ENCODE data around the gene MAP1S. TPM values are rescaled to one million over a fixed set of nuclear protein-coding genes. Genes with fewer than 3 reads are reported as not detected.
A peak's percentile ranks its signal among the peaks of the same experiment; 100 is the strongest.

The MAP1S gene
- total and polyA plus RNA-seq, 12 donors, result 6.6 to 97.2 (median 44.3) TPM

DNA sequence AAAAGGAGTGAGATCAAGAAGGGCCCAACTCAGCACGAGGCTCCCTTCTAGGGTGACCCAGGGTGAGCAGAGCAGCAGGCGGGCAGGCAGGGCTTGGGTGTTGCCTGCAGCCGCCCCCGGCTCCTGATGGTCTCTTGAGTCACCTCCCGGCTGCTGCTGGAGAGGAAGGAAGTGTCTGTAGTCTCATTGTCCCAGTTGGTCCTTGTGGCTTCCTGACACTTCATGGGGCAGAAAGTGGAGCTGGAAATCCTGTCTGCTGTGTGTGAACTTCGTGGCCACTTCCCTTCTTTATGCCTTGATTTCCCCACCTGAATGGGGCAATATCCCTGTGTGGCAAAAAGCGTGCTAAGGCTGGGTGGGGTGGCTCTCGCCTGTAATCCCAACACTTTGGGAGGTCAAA, 2.5 kb downstream of the MAP1S start:
- TF ChIP-seq, protein P1, sequence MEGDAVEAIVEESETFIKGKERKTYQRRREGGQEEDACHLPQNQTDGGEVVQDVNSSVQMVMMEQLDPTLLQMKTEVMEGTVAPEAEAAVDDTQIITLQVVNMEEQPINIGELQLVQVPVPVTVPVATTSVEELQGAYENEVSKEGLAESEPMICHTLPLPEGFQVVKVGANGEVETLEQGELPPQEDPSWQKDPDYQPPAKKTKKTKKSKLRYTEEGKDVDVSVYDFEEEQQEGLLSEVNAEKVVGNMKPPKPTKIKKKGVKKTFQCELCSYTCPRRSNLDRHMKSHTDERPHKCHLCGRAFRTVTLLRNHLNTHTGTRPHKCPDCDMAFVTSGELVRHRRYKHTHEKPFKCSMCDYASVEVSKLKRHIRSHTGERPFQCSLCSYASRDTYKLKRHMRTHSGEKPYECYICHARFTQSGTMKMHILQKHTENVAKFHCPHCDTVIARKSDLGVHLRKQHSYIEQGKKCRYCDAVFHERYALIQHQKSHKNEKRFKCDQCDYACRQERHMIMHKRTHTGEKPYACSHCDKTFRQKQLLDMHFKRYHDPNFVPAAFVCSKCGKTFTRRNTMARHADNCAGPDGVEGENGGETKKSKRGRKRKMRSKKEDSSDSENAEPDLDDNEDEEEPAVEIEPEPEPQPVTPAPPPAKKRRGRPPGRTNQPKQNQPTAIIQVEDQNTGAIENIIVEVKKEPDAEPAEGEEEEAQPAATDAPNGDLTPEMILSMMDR (IDR thresholded peaks at IDR 0.05), result no peak
- peak in 1 of 2 donors; percentile 7 for TF ChIP-seq POLR2A (IDR thresholded peaks at IDR 0.05)
- Histone ChIP-seq H3K36me3 (replicated peaks in 1 of 2) (peaks cover 0 to 39% of the 10 kb centered on the region in 2 donors), H3K27ac (peak overlapping the region in 3 of 5 donors; percentile 43 to 93 (median 57)), H3K9me3 (replicated peaks in 1 of 3) (no peaks in the 10 kb centered on the region), H3K4me3 (peak overlapping the region in 1 of 4 donors; percentile 90), H3K4me1 (replicated peaks in 1 of 2) (peaks cover 22 to 27% of the 10 kb centered on the region in 2 donors), H3K27me3 (no peaks in the 10 kb centered on the region)
- intact Hi-C loops (cut with DNase I), result no loop called here
- 42 to 75% (median 51%) methylated on average over 2 to 8 of the region's 8 CpGs for WGBS, 4 donors
- peak in 6 of 7 donors; percentile 37 to 77 (median 64) for DNase-seq

DNA sequence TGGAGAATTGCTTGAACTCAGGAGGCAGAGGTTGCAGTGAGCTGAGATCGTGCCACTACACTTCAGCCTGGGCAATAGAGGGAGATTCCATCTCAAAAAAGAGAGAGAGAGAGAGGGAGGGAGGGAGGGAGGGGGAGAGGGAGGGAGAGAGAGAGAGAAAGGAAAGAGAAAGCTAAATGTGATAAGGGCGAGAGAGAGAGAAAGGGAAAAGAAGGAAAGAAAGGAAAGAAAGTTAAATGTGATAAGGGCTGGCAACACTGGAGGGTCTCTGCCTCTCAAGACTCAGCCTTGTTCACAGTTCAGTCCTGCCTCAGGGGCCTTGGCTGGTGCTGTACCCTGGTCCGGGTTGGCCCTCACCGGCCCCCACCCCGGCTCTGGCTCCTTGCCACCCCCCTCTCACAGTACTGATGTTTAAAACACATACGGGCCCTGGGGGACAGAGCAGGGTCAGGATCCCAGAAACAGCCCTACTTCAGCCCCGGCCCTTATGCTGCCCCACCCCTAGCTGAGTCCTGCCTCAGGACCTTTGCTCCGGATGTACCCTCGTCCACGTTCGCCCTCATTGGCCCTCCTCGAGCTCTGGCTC, 3.5 kb downstream of the MAP1S start:
- H3K4me3 ChIP-seq, result no peak overlapping the region
- 80 to 85% (median 83%) methylated on average over 12 of the region's 12 CpGs for WGBS, 4 donors
- H3K27me3 ChIP-seq, result no peaks in the 10 kb centered on the region
- no peaks in the 10 kb centered on the region for H3K9me3 ChIP-seq (replicated peaks in 1 of 3)
- H3K36me3 ChIP-seq (replicated peaks in 1 of 2), result peaks cover 0 to 48% of the 10 kb centered on the region in 2 donors
- no peak for DNase-seq
- H3K27ac ChIP-seq, result peak overlapping the region in 1 of 5 donors; percentile 81
- intact Hi-C loops (cut with DNase I), result no loop called here
- peaks cover 19 to 22% of the 10 kb centered on the region in 2 donors for H3K4me1 ChIP-seq (replicated peaks in 1 of 2)
- TF ChIP-seq, protein P1 (IDR thresholded peaks at IDR 0.05), result no peak
- no peak for TF ChIP-seq POLR2A (IDR thresholded peaks at IDR 0.05)

DNA sequence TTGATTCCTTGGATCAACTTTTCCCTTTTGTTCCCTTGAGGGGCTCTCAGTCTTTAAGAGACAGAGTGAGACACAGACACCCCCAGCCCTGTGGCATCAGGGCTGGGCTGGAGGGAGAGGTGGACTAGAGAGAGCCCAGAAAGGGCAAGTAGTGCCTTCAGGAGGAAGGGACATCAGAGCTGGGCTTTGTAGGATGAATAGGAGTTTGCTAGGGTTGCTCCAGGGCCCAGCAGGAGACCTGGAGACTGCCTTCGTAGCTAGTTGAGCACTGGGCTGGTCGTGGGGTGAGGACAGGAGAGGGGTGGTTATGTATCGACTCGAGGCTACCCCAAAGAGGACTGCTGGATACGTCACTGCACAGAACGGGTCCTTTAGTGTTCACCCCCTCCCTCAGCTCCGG, 5.4 kb downstream of the MAP1S start:
- no peak overlapping the region for H3K4me3 ChIP-seq
- no peak for TF ChIP-seq POLR2A (IDR thresholded peaks at IDR 0.05)
- TF ChIP-seq, protein P1 (IDR thresholded peaks at IDR 0.05), result no peak
- no peaks in the 10 kb centered on the region for H3K27me3 ChIP-seq
- H3K36me3 ChIP-seq (replicated peaks in 1 of 2), result peaks cover 0 to 67% of the 10 kb centered on the region in 2 donors
- WGBS, 4 donors, result 93 to 100% (median 98%) methylated on average over 7 of the region's 7 CpGs
- no peaks in the 10 kb centered on the region for H3K9me3 ChIP-seq (replicated peaks in 1 of 3)
- intact Hi-C loops (cut with DNase I), result no loop called here
- no peak overlapping the region for H3K27ac ChIP-seq
- no peak for DNase-seq
- peaks cover 17 to 19% of the 10 kb centered on the region in 2 donors for H3K4me1 ChIP-seq (replicated peaks in 1 of 2)

DNA sequence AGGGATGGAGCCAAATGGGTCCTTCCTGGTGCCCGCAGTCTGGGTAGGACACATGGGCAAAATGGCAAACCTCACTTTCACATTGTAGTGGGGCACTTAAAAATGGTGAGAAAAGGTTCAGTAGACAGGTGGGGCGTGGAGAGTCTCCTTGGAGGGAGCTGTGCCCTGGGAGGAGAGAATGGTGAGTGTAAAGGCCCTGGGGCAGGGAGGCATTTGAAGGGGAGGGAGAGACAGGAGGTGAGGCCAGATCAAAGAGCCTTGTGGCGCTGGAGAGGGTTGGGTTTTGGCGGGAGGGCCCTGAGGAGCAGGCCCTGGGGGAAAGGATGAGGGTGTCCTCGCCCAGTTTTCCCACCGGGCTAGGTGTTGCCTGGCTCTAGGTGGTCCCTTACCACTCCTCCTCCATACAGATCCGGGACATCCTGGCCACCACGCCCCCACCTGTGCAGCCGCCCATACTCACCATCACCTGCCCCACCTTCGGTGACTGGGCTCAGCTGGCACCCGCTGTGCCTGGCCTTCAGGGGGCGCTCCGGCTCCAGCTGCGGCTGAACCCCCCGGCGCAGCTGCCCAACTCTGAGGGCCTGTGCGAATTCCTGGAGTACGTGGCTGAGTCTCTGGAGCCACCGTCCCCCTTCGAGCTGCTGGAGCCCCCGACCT, 6.3 kb downstream of the MAP1S start:
- intact Hi-C loops (cut with DNase I), result no loop called here
- WGBS, 4 donors, result 89 to 95% (median 91%) methylated on average over 8 to 21 of the region's 21 CpGs
- Histone ChIP-seq H3K36me3 (replicated peaks in 1 of 2) (peaks cover 0 to 76% of the 10 kb centered on the region in 2 donors), H3K27me3 (no peaks in the 10 kb centered on the region), H3K27ac (no peak overlapping the region), H3K4me1 (replicated peaks in 1 of 2) (peaks cover 10 to 11% of the 10 kb centered on the region in 2 donors), H3K4me3 (no peak overlapping the region), H3K9me3 (replicated peaks in 1 of 3) (no peaks in the 10 kb centered on the region)
- no peak for DNase-seq
- TF ChIP-seq, protein P1 (IDR thresholded peaks at IDR 0.05), result peak in 1 of 6 experiments; percentile 12
- no peak for TF ChIP-seq POLR2A (IDR thresholded peaks at IDR 0.05)

All from adrenal gland (tissue), 12 donors.